Naive thymus-derived CD4-positive, alpha-beta T cell (primary cell): Measurements from ENCODE around the gene TMEM273. TPM values are rescaled to one million over a fixed set of nuclear protein-coding genes. Genes with fewer than 3 reads are reported as not detected.

Experiments used
- ATAC-seq: fragments of 150-1000 bp; cut with Tn5 transposase; 2 replicates; pipeline ENCODE4 v1.10.0; 2021; ENCODE audit warnings: mild to moderate bottlenecking, moderate library complexity
- CTCF ChIA-PET: fragments of 350-600 bp; sonication (Branson Sonifier 250); formaldehyde crosslinking; loops from one replicate; lab custom pipeline; 2021; ENCODE audit warnings: antibody characterized with exemption; lab: Charles Lee
- POLR2A ChIA-PET: fragments of 350-600 bp; sonication (Branson Sonifier 250); formaldehyde crosslinking; loops from one replicate; lab custom pipeline; 2021; ENCODE audit warnings: antibody characterized with exemption, inconsistent platforms; lab: Charles Lee
- DNase-seq, 9 donors: peaks; one replicate each; pipeline versions ENCODE4 v3.0.0 to v3.0.0-alpha.2; 2020 to 2022; ENCODE audit warnings: mixed read lengths in 1 of 9
- H3K27ac ChIP-seq: one replicate; pipeline ENCODE4 v1.7.0; 2013; ENCODE audit warnings: mild to moderate bottlenecking, low read depth, low read length, moderate library complexity
- H3K27me3 ChIP-seq, 2 donors: one replicate each; pipeline ENCODE4 v1.7.0; 2013; ENCODE audit warnings: low read length in 2 of 2, mild to moderate bottlenecking in 2 of 2, moderate library complexity in 2 of 2; ENCODE audit not compliant: control insufficient read depth in 2 of 2, insufficient read depth in 2 of 2
- H3K36me3 ChIP-seq, 3 experiments: 1 replicate in 2 of 3; 2 replicates in 1 of 3; pipeline ENCODE4 v1.7.0; 2013; ENCODE audit warnings: low read length in 3 of 3, mild to moderate bottlenecking in 3 of 3, moderate library complexity in 1 of 3; ENCODE audit not compliant: insufficient read depth in 3 of 3, control insufficient read depth in 2 of 3
- H3K4me1 ChIP-seq, 2 donors: one replicate each; pipeline ENCODE4 v1.7.0; 2013; ENCODE audit warnings: low read length in 2 of 2, mild to moderate bottlenecking in 2 of 2, moderate library complexity in 1 of 2; ENCODE audit not compliant: control insufficient read depth in 2 of 2, insufficient read depth in 2 of 2
- H3K4me3 ChIP-seq: 2 replicates; pipeline ENCODE4 v1.7.0; 2013; ENCODE audit warnings: mild to moderate bottlenecking, low read length
- H3K9me3 ChIP-seq, 3 experiments: 1 replicate in 2 of 3; 2 replicates in 1 of 3; pipeline ENCODE4 v1.7.0; 2013; ENCODE audit warnings: low read length in 3 of 3; ENCODE audit not compliant: control insufficient read depth in 2 of 3
- H3K27ac Mint-ChIP-seq, 9 donors: one replicate each; pipeline ENCODE4 v1.8.0; 2020 to 2022; ENCODE audit warnings: mixed read lengths in 9 of 9, mild to moderate bottlenecking in 8 of 9, moderate library complexity in 5 of 9, inconsistent platforms in 2 of 9
- H3K27me3 Mint-ChIP-seq, 5 donors: one replicate each; pipeline ENCODE4 v1.8.0; 2021 to 2022; ENCODE audit warnings: mixed read lengths in 5 of 5, mild to moderate bottlenecking in 1 of 5
- H3K36me3 Mint-ChIP-seq, 5 donors: one replicate each; pipeline ENCODE4 v1.8.0; 2020 to 2022; ENCODE audit warnings: mixed read lengths in 5 of 5, mild to moderate bottlenecking in 3 of 5, inconsistent platforms in 1 of 5
- H3K4me1 Mint-ChIP-seq, 7 donors: one replicate each; pipeline ENCODE4 v1.8.0; 2020 to 2022; ENCODE audit warnings: mixed read lengths in 7 of 7, mild to moderate bottlenecking in 3 of 7, inconsistent platforms in 1 of 7
- H3K4me3 Mint-ChIP-seq, 10 donors: one replicate each; pipeline ENCODE4 v1.8.0; 2020 to 2022; ENCODE audit warnings: mild to moderate bottlenecking in 10 of 10, mixed read lengths in 10 of 10, moderate library complexity in 6 of 10, inconsistent platforms in 2 of 10
- H3K9me3 Mint-ChIP-seq, 11 donors: one replicate each; pipeline ENCODE4 v1.8.0; 2020 to 2022; ENCODE audit warnings: mixed read lengths in 11 of 11, mild to moderate bottlenecking in 4 of 11, inconsistent platforms in 1 of 11, moderate library complexity in 1 of 11
- intact Hi-C, 2 donors: fragments of 100-400 bp; cut with micrococcal nuclease; formaldehyde crosslinking; loops; one replicate each; pipeline ENCODE4 v1.15.1; 2023
- polyA plus RNA-seq, 2 donors: library from polyadenylated mRNA; unstranded; fragments of 300-500 nt; fragmentation: Illumina TruSeq; gene quantifications; one replicate each; pipeline ENCODE4 v1.2.3, GENCODE V29; 2021
- total RNA-seq, 6 experiments: library from RNA in 5 of 6; stranded (reverse) in 5 of 6; gene quantifications; 1 replicate in 5 of 6; 2 replicates in 1 of 6; pipeline ENCODE4 v1.2.3 and lab custom pipeline; 2021 to 2026

TMEM273 gene
- total and polyA plus RNA-seq, 7 experiments from 2014 or later = 0.26 to 20.2 (median 1.8) TPM; not detected in 1

GRCh38 chr10:49157229-49157628, 31.0 kb downstream of the TMEM273 start:
- Mint-ChIP-seq H3K9me3 (peaks cover 0 to 2% (median 0%) of the 10 kb centered on the region in 11 donors), H3K27ac (no peak overlapping the region), H3K4me3 (peak overlapping the region in 1 of 10 donors; percentile 26), H3K4me1 (peaks cover 0 to 23% (median 0%) of the 10 kb centered on the region in 7 donors), H3K27me3 (peaks cover 0 to 23% (median 11%) of the 10 kb centered on the region in 5 donors), H3K36me3 (peaks cover 0 to 14% (median 0%) of the 10 kb centered on the region in 5 donors)
- CTCF ChIA-PET = no interaction called here
- no peaks in the 10 kb centered on the region for H3K4me1 ChIP-seq
- H3K4me3 ChIP-seq = no peak overlapping the region
- ATAC-seq (peak; percentile 44), DNase-seq (no peak)
- intact Hi-C loops = no loop called here
- H3K27me3 ChIP-seq = no peaks in the 10 kb centered on the region
- no peak overlapping the region for H3K27ac ChIP-seq
- H3K36me3 ChIP-seq = no peaks in the 10 kb centered on the region
- POLR2A ChIA-PET = no interaction called here
- H3K9me3 ChIP-seq = no peaks in the 10 kb centered on the region

GRCh38 chr10:49154641-49155040, 33.5 kb downstream of the TMEM273 start:
- H3K9me3 ChIP-seq = no peaks in the 10 kb centered on the region
- Mint-ChIP-seq H3K9me3 (peaks cover 0 to 6% (median 0%) of the 10 kb centered on the region in 11 donors), H3K27ac (no peak overlapping the region), H3K4me3 (no peak overlapping the region), H3K4me1 (peaks cover 0 to 25% (median 0%) of the 10 kb centered on the region in 7 donors), H3K27me3 (peaks cover 0 to 23% (median 11%) of the 10 kb centered on the region in 5 donors), H3K36me3 (peaks cover 0 to 14% (median 0%) of the 10 kb centered on the region in 5 donors)
- no peak for ATAC-seq
- intact Hi-C loops = no loop called here
- ChIA-PET CTCF (no interaction called here), POLR2A (no interaction called here)
- no peaks in the 10 kb centered on the region for H3K36me3 ChIP-seq
- H3K27me3 ChIP-seq = no peaks in the 10 kb centered on the region
- H3K27ac ChIP-seq = no peak overlapping the region
- no peaks in the 10 kb centered on the region for H3K4me1 ChIP-seq
- no peak overlapping the region for H3K4me3 ChIP-seq
- DNase-seq = no peak

DNA sequence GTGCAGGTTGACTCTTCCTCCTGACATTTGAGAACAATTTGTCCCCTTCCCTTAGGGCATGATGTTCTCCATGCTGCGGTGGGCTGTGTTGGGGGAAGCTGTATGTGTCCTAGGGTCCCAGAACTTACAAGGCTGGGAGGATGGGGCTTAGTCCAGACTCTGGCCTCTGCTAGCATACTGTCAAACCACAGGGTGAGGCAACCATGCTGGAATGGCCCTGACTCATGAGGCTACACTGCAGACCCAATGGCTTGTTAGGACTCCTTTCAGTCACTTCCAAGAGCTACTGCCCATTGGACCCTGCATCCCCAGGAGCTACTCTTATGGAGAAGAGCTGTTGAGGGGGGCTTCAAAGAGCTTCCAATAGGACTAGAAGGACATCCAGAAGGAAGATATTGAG, 34.2 kb downstream of the TMEM273 start:
- no peak overlapping the region for H3K4me3 Mint-ChIP-seq
- Histone ChIP-seq H3K4me3 (no peak overlapping the region), H3K36me3 (no peaks in the 10 kb centered on the region), H3K9me3 (no peaks in the 10 kb centered on the region), H3K4me1 (no peaks in the 10 kb centered on the region), H3K27ac (no peak overlapping the region), H3K27me3 (no peaks in the 10 kb centered on the region)
- H3K36me3 Mint-ChIP-seq = peaks cover 0 to 14% (median 0%) of the 10 kb centered on the region in 5 donors
- DNase-seq (no peak), ATAC-seq (no peak)
- peaks cover 0 to 8% (median 0%) of the 10 kb centered on the region in 11 donors for H3K9me3 Mint-ChIP-seq
- intact Hi-C loops = no loop called here
- POLR2A ChIA-PET = no interaction called here
- H3K27ac Mint-ChIP-seq = no peak overlapping the region
- peaks cover 0 to 23% (median 11%) of the 10 kb centered on the region in 5 donors for H3K27me3 Mint-ChIP-seq
- CTCF ChIA-PET = no interaction called here
- H3K4me1 Mint-ChIP-seq = peaks cover 0 to 25% (median 0%) of the 10 kb centered on the region in 7 donors

DNA sequence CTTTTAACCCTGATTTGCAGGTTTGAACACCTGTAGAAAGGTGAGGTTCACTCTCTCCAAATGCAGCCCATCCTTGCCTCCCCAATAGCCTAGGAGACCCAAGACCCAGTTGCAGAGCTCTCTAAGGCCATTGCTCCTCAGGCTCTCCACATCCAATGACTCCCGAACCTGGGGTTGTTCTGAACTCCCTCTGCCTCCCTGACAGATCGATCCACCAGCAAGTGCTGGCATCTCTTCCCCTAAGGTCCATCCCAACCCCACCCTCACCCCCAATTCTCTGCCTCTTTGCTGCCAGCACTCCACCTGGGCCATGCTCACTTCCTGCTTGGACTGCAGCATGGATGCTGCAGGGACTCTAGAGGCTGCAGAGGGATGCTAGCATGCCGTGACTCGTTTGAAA, 35.1 kb downstream of the TMEM273 start:
- no peaks in the 10 kb centered on the region for H3K36me3 ChIP-seq
- no peak overlapping the region for H3K4me3 ChIP-seq
- Mint-ChIP-seq H3K4me3 (no peak overlapping the region), H3K9me3 (peaks cover 0 to 14% (median 5%) of the 10 kb centered on the region in 11 donors), H3K36me3 (peaks cover 0 to 14% (median 4%) of the 10 kb centered on the region in 5 donors), H3K27me3 (peaks cover 0 to 23% (median 11%) of the 10 kb centered on the region in 5 donors), H3K4me1 (peaks cover 0 to 21% (median 0%) of the 10 kb centered on the region in 7 donors), H3K27ac (no peak overlapping the region)
- H3K27ac ChIP-seq = no peak overlapping the region
- H3K27me3 ChIP-seq = no peaks in the 10 kb centered on the region
- CTCF ChIA-PET = no interaction called here
- ATAC-seq = no peak
- no peak for DNase-seq
- no peaks in the 10 kb centered on the region for H3K9me3 ChIP-seq
- POLR2A ChIA-PET = no interaction called here
- H3K4me1 ChIP-seq = no peaks in the 10 kb centered on the region
- intact Hi-C loops = no loop called here

DNA sequence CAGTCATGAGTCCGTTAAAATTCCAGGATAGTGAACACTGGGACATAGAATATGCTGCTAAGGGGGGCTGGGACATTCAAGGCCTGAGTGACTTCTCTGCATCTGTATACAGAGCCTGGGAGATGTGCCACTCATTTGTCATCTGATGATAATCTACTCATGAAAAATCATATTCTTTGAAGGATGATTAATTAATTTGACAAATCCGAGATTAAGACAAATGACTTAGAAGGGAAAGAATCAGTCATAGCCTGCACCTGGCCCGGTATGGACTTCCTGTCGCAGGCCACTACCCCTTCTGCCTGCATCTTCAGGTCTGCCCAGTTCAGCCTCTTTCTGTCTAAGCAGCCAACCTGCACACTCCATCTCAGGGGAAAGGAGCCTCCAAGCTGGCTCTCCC, 35.5 kb downstream of the TMEM273 start:
- no peaks in the 10 kb centered on the region for H3K4me1 ChIP-seq
- H3K27me3 ChIP-seq = no peaks in the 10 kb centered on the region
- H3K36me3 ChIP-seq = no peaks in the 10 kb centered on the region
- CTCF ChIA-PET = no interaction called here
- DNase-seq = no peak
- no peak overlapping the region for H3K4me3 Mint-ChIP-seq
- peaks cover 0 to 22% (median 9%) of the 10 kb centered on the region in 5 donors for H3K27me3 Mint-ChIP-seq
- peaks cover 0 to 19% (median 0%) of the 10 kb centered on the region in 7 donors for H3K4me1 Mint-ChIP-seq
- no peaks in the 10 kb centered on the region for H3K9me3 ChIP-seq
- no peak overlapping the region for H3K27ac ChIP-seq
- H3K27ac Mint-ChIP-seq = no peak overlapping the region
- peaks cover 0 to 18% (median 7%) of the 10 kb centered on the region in 11 donors for H3K9me3 Mint-ChIP-seq
- H3K4me3 ChIP-seq = no peak overlapping the region
- intact Hi-C loops = no loop called here
- peaks cover 0 to 14% (median 5%) of the 10 kb centered on the region in 5 donors for H3K36me3 Mint-ChIP-seq
- POLR2A ChIA-PET = no interaction called here
- no peak for ATAC-seq

DNA sequence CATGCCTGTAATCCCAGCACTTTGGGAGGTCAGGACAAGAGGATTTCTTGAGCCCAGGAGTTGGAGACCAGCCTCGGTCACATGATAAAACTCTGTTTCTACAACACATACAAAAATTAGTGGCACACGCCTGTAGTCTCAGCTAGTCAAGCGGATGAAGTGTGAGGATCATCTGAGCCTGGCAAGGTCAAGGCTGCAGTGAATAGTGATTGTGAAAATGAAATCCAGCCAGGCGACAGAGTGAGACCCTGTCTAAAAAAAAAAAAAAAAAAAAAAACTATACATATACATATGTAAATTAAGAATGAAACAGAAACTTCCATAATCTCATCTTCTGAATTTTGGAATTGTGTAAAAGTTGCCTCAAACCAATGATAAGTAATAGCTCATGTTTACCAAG, 36.2 kb downstream of the TMEM273 start:
- H3K36me3 Mint-ChIP-seq = peaks cover 0 to 11% (median 5%) of the 10 kb centered on the region in 5 donors
- peaks cover 3 to 16% (median 8%) of the 10 kb centered on the region in 5 donors for H3K27me3 Mint-ChIP-seq
- no peak overlapping the region for H3K4me3 ChIP-seq
- ChIA-PET POLR2A (no interaction called here), CTCF (no interaction called here)
- H3K4me1 Mint-ChIP-seq = peaks cover 0 to 13% (median 0%) of the 10 kb centered on the region in 7 donors
- H3K27ac Mint-ChIP-seq = no peak overlapping the region
- H3K9me3 Mint-ChIP-seq = peaks cover 0 to 25% (median 10%) of the 10 kb centered on the region in 11 donors
- no peaks in the 10 kb centered on the region for H3K36me3 ChIP-seq
- DNase-seq (no peak), ATAC-seq (no peak)
- H3K27me3 ChIP-seq = no peaks in the 10 kb centered on the region
- intact Hi-C loops = no loop called here
- H3K9me3 ChIP-seq = no peaks in the 10 kb centered on the region
- no peaks in the 10 kb centered on the region for H3K4me1 ChIP-seq
- H3K4me3 Mint-ChIP-seq = no peak overlapping the region
- H3K27ac ChIP-seq = no peak overlapping the region

GRCh38 chr10:49151481-49151880, 36.7 kb downstream of the TMEM273 start:
- ChIA-PET POLR2A (no interaction called here), CTCF (no interaction called here)
- Histone ChIP-seq H3K36me3 (no peaks in the 10 kb centered on the region), H3K4me3 (no peak overlapping the region), H3K27ac (no peak overlapping the region), H3K27me3 (no peaks in the 10 kb centered on the region), H3K9me3 (no peaks in the 10 kb centered on the region), H3K4me1 (no peaks in the 10 kb centered on the region)
- Mint-ChIP-seq H3K27ac (no peak overlapping the region), H3K4me3 (no peak overlapping the region), H3K27me3 (peaks cover 4 to 10% (median 8%) of the 10 kb centered on the region in 5 donors), H3K4me1 (peaks cover 0 to 9% (median 0%) of the 10 kb centered on the region in 7 donors), H3K9me3 (peaks cover 0 to 25% (median 11%) of the 10 kb centered on the region in 11 donors), H3K36me3 (peaks cover 0 to 9% (median 5%) of the 10 kb centered on the region in 5 donors)
- intact Hi-C loops = no loop called here
- ATAC-seq (no peak), DNase-seq (no peak)
